Testis (tissue), 2 donors: ENCODE data around the gene MED27.

Experiments used
- CTCF ChIP-seq, 3 experiments: fragments of 450-650 bp in 2 of 3; fragments of 200-600 bp in 1 of 3; sonication (generic) in 1 of 3; IDR thresholded peaks; one replicate each; pipeline ENCODE4 v1.5.1; 2016 to 2019; ENCODE audit warnings: antibody characterized with exemption in 3 of 3, mild to moderate bottlenecking in 2 of 3, moderate library complexity in 1 of 3
- POLR2A ChIP-seq: fragments of 450-650 bp; IDR thresholded peaks from one replicate; pipeline ENCODE4 v1.6.1; 2017; ENCODE audit warnings: antibody characterized with exemption, mild to moderate bottlenecking, moderate library complexity

DNA sequence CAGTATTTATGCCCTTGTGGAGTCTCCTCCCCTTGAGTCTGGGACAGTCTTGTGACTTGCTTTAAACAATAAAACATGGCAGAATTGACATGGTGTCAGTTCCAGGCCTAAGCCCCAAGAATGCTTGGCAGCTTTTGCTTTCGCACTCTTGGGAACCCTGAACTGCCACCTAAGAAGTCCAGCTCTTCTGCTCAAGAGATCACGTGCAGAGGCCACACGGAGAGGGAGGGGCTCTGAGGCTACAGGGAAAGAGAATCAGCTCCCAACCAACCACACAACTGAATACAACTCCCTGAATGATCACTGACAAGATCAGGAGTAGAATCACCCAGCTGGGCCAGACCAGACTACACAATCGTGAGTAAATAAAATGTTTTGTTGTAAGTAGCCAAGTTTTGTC lies 97.6 kb downstream of the MED27 start:
- TF ChIP-seq CTCF (IDR thresholded peaks at IDR 0.05): no peak
- TF ChIP-seq POLR2A: no peak
